Prostate gland (tissue), 2 donors: ENCODE results near the gene IFRD1. TPM values are rescaled to one million over a fixed set of nuclear protein-coding genes. Genes with fewer than 3 reads are reported as not detected.

Experiments used
- DNase-seq: peaks from one replicate; pipeline ENCODE4 v3.0.0-alpha.2; 2019; ENCODE audit warnings: low spot score
- H3K27ac ChIP-seq, 2 donors: fragments of 200-600 bp; sonication (generic); 2 replicates each; pipeline ENCODE4 v1.5.1; 2017 to 2019
- H3K27me3 ChIP-seq: fragments of 200-600 bp; sonication (generic); replicated peaks from 2 replicates; pipeline ENCODE4 v1.5.1; 2019; ENCODE audit not compliant: insufficient read depth
- H3K36me3 ChIP-seq, 2 donors: fragments of 200-600 bp; sonication (generic); 1 replicate in 1 of 2; 2 replicates in 1 of 2; pipeline versions ENCODE4 v1.5.1 to v1.8.1; 2017 to 2019
- H3K4me1 ChIP-seq: fragments of 200-600 bp; sonication (generic); replicated peaks from 2 replicates; pipeline ENCODE4 v1.5.1; 2019
- H3K4me3 ChIP-seq, 2 donors: fragments of 200-600 bp; sonication (generic); 2 replicates each; pipeline ENCODE4 v1.5.1; 2017 to 2019
- H3K9me3 ChIP-seq: fragments of 200-600 bp; sonication (generic); 2 replicates; pipeline ENCODE4 v1.5.1; 2017
- POLR2A ChIP-seq: fragments of 450-650 bp; IDR thresholded peaks from one replicate; pipeline ENCODE4 v1.6.1; 2016; ENCODE audit warnings: antibody characterized with exemption, mild to moderate bottlenecking
- POLR2AphosphoS5 ChIP-seq: sonication (generic); formaldehyde crosslinking; IDR thresholded peaks from one replicate; pipeline ENCODE4 v1.6.1; 2017; ENCODE audit warnings: antibody characterized with exemption
- WGBS: methylation state at CpG from one replicate; pipeline ENCODE4 v1.1.5; 2018; 5-methylcytosine and 5-hydroxymethylcytosine counted together
- intact Hi-C: fragments of 100-400 bp; cut with DNase I; formaldehyde crosslinking; loops from one replicate; pipeline ENCODE4 v1.14.2; 2022
- total RNA-seq, 2 donors: library from RNA; depleted of rRNA; stranded (reverse); fragments of >200 nt; gene quantifications; one replicate each; pipeline ENCODE4 v1.1.0, GENCODE V29; 2016
- TF ChIP-seq, protein P1 (sequence below), 4 experiments: fragments of 200-600 bp in 2 of 4; fragments of 450-650 bp in 2 of 4; sonication (generic) in 2 of 4; IDR thresholded peaks; 1 replicate in 3 of 4; 2 replicates in 1 of 4; pipeline ENCODE4 v1.5.1; 2016 to 2019; ENCODE audit warnings: antibody characterized with exemption in 4 of 4, mild to moderate bottlenecking in 2 of 4, moderate library complexity in 2 of 4

Gene IFRD1
- total RNA-seq, 2 donors from 2014 or later = 57.5 to 58.5 TPM

DNA sequence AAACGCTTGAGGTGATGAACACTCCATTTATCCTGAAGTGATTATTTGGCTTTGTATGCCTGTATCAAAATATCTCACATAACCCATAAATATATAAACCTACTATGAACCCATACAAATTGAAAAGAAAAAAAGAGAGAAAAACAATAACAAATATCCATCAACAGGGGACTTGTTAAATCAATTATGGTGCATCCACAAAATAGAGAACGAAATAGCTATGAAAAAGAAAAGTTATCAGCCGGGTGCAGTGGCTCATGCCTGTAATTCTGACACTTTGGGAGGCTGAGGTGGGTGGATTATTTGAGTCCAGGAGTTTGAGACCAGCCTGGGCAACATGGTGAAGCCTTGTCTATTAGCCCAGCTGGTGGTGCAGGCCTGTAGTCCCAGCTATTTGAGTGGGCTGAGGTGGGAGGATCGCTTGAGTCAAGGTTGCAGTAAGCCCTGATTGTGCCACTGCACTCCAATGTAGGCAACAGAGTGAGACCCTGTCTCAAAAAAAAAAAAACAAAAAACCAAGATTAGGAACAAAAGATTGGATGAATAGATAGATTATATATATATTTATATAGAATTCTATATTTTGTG lies 30.6 kb upstream of the IFRD1 start:
- TF ChIP-seq POLR2AphosphoS5 = no peak
- no peaks in the 10 kb centered on the region for H3K9me3 ChIP-seq
- H3K4me1 ChIP-seq = no peaks in the 10 kb centered on the region
- 98% methylated on average over 4 of the region's 4 CpGs for WGBS
- H3K4me3 ChIP-seq = no peak overlapping the region
- no peaks in the 10 kb centered on the region for H3K36me3 ChIP-seq
- no peaks in the 10 kb centered on the region for H3K27me3 ChIP-seq
- intact Hi-C loops = loop anchor here (10.0 kb wide), 1 partner anchor 75 kb away; no protein-coding TSS in a partner anchor
- peak overlapping the region in 1 of 2 donors; percentile 28 for H3K27ac ChIP-seq
- DNase-seq = no peak

DNA sequence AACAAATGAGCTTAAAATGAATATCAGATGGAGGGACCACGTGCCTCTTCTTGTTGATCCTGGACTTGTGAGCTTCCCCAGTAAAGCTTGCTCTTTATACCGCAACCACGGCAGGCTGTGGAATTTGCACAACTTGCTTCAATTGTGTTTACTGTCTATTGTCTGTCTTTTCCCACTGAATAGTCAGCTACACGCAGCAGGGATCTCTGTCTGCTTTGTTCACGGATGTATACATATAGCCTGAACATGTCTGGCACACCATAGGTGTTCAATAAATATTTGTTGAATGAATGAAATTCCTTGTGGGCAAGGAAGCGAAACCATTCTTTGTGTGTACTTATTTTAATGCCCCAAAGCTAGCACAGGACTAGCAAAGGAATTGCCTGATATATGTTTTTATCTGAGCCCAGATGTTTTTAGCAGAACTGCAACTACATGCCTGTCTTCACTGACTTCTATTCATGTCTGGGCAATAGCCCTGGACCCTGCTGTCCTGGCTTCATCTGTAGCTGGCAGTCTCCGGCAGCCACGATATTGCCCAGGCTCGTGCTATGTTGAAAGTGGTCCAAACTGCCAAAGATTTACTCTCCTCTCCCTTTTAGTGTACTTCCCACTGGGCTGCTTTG lies 29.9 kb upstream of the IFRD1 start:
- Histone ChIP-seq H3K4me1 (no peaks in the 10 kb centered on the region), H3K9me3 (no peaks in the 10 kb centered on the region), H3K36me3 (no peaks in the 10 kb centered on the region), H3K4me3 (no peak overlapping the region), H3K27ac (peak overlapping the region; percentile 37 to 40), H3K27me3 (no peaks in the 10 kb centered on the region)
- intact Hi-C loops = no loop called here
- DNase-seq = peak; percentile 68
- WGBS = 47% methylated on average over 9 of the region's 9 CpGs
- TF ChIP-seq POLR2AphosphoS5 = peak; percentile 53
- TF ChIP-seq, protein P1, sequence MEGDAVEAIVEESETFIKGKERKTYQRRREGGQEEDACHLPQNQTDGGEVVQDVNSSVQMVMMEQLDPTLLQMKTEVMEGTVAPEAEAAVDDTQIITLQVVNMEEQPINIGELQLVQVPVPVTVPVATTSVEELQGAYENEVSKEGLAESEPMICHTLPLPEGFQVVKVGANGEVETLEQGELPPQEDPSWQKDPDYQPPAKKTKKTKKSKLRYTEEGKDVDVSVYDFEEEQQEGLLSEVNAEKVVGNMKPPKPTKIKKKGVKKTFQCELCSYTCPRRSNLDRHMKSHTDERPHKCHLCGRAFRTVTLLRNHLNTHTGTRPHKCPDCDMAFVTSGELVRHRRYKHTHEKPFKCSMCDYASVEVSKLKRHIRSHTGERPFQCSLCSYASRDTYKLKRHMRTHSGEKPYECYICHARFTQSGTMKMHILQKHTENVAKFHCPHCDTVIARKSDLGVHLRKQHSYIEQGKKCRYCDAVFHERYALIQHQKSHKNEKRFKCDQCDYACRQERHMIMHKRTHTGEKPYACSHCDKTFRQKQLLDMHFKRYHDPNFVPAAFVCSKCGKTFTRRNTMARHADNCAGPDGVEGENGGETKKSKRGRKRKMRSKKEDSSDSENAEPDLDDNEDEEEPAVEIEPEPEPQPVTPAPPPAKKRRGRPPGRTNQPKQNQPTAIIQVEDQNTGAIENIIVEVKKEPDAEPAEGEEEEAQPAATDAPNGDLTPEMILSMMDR (IDR thresholded peaks at IDR 0.05) = no peak

DNA sequence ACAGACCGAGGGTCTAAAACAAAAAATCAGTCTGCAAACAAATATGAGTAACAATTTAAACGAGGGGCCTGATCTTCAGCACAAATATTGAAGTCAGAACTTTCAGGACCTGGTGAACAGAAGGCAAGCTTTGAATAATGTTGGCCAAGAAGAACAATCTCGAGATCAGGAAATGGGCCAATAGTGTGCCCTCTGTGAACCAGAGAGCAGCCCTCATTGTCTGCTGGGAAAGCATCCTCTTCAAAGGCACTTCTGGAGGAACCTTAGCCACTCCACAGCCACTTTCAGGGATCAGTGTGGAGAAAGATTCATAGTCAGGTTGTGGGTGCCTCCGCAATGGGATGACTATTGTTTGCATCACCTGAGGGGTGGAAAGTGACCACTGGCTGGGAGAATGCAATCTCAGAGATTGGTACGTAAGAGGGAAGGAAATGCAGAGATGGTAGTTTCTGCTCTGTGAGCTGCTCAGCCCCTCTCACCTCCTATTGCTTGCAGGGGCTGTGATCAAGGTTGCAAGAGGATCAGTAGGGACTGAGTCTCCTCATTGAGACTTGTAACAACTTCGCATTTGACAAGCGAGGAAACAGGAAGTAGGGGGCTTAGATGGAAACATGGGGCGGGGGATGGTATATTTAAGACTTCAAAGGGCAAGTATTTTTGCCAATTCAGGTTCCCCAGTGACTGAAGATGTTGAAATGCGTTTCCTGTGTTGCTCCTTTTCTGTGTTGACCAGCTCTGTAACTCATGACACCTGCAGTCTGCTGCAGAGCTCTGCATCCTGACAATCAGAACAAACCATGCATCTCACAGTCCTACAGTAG lies 28.4 kb upstream of the IFRD1 start:
- intact Hi-C loops = no loop called here
- H3K27ac ChIP-seq = peak overlapping the region; percentile 67 to 68
- H3K9me3 ChIP-seq = no peaks in the 10 kb centered on the region
- TF ChIP-seq, protein P1 (IDR thresholded peaks at IDR 0.05) = no peak
- no peak for TF ChIP-seq POLR2A
- DNase-seq = no peak
- H3K36me3 ChIP-seq = no peaks in the 10 kb centered on the region
- no peak overlapping the region for H3K4me3 ChIP-seq
- no peaks in the 10 kb centered on the region for H3K4me1 ChIP-seq
- WGBS = 79% methylated on average over 9 of the region's 9 CpGs
- no peaks in the 10 kb centered on the region for H3K27me3 ChIP-seq

DNA sequence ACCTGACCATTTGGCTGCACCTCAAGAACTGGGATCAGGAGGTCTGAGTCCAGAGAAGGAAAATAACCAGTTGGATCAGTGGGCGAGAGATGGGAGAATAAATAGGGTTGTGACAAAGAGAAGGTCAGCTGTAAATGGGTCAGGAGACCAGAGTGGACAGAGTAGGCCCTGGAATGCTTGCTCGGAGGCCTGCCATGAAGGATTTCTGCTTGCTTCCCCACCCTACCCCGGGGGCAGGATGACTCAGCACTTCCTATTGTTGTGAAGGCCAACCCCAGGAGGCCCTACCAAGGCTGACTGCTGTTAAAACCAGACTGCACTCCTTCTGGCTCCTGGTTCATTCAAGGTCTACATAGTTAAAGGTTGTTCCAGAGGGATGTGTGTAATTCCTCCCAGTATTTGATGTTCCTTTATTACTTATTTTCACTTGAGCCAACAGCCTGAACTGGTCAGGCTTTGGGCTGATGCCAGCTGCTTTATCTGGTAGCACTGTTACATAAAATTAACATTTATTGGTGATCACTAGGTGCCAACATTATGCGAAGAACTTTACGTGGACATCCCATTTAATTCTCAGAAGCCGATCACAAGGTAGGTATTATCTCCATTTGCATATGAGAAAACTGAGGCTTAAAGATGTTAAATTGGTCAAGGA lies 27.3 kb upstream of the IFRD1 start:
- H3K27me3 ChIP-seq = no peaks in the 10 kb centered on the region
- H3K4me3 ChIP-seq = peak overlapping the region in 1 of 2 donors; percentile 4
- H3K9me3 ChIP-seq = no peaks in the 10 kb centered on the region
- no peaks in the 10 kb centered on the region for H3K4me1 ChIP-seq
- intact Hi-C loops = no loop called here
- 31% methylated on average over 6 of the region's 6 CpGs for WGBS
- DNase-seq = peak; percentile 84
- H3K27ac ChIP-seq = peak overlapping the region; percentile 67 to 68
- no peak for TF ChIP-seq POLR2A
- peak; percentile 61 for TF ChIP-seq POLR2AphosphoS5
- TF ChIP-seq, protein P1 (IDR thresholded peaks at IDR 0.05) = no peak
- no peaks in the 10 kb centered on the region for H3K36me3 ChIP-seq

DNA sequence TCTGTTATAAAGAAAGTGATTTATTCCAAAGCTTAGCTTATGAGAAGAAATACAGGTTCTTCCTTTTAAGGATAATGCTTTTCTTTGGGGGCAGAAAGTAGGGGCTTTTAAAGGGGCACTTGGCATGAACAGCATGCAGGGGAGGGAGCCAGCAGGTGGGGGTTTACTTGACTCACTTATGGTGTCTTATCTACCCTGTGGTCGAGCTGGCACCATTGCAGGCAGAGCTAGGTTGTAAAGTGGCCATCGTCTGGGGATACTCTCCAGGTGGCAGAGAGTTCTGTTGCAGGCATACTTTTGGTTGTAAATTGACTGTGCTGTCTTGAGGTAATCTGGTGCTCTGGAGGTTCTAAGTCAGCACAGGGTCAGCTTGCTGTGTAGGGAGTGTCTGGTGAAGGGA lies 26.3 kb upstream of the IFRD1 start:
- H3K4me1 ChIP-seq = no peaks in the 10 kb centered on the region
- H3K9me3 ChIP-seq = no peaks in the 10 kb centered on the region
- no peaks in the 10 kb centered on the region for H3K27me3 ChIP-seq
- intact Hi-C loops = no loop called here
- H3K36me3 ChIP-seq = no peaks in the 10 kb centered on the region
- WGBS = 71% methylated on average over 2 of the region's 2 CpGs
- no peak overlapping the region for H3K4me3 ChIP-seq
- TF ChIP-seq POLR2A = no peak
- TF ChIP-seq, protein P1 (IDR thresholded peaks at IDR 0.05) = no peak
- no peak for TF ChIP-seq POLR2AphosphoS5
- no peak for DNase-seq
- peak overlapping the region in 1 of 2 donors; percentile 68 for H3K27ac ChIP-seq
